Brain pericyte (primary cell): ENCODE data around the gene KCP.

ENCODE experiments used
- DNase-seq: peaks from one replicate; pipeline ENCODE4 v3.0.0-alpha.2; 2012; ENCODE audit warnings: low read depth, low spot score

KCP gene

GRCh38 chr7:128887169-128888038, 23.1 kb downstream of the KCP start:
- DNase-seq, result no peak

- no peak for DNase-seq
These were observed 23.9 kb downstream of the KCP start for GRCh38 chr7:128886391-128887168.

DNA sequence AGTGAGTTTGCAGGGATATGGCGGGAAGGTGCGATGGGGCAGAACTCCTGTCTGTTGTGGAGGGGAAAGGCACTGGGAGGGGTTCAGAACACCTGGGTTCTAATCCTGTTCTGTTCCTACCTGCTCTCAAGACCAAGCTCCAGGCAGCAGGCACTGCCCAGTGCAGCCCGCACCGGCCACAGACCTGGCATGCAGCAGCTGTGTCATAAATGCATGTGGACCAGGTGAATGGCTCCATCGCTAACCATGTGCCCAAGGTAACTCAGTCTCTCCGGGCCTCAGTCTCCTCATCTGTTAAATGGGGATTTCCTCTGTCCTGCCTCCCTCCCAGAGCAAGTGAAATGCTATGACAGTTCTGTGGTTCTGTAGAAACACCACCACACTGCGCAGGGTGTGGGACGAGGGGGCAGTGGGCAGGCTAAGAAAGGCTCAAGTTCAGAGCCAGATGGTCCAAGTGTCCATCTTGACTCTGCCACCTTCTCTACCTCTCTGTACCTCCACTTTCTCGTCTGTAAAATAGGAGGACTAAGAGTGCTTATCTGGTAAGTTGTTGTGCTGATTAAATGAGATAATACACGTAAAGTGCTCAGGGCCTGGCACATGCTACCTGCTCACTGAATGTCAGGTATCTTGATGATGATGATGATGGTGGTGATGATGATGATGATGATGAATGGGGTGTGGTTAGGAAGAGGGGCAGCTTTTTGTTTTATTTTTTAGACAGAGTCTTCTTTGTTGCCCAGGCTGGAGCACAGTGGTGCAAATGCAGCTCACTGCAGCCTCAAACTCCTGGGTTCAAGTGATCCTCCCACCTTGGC, 24.9 kb downstream of the KCP start:
- DNase-seq, result no peak

- DNase-seq, result no peak
These were observed 25.7 kb downstream of the KCP start for GRCh38 chr7:128884561-128885369.

DNA sequence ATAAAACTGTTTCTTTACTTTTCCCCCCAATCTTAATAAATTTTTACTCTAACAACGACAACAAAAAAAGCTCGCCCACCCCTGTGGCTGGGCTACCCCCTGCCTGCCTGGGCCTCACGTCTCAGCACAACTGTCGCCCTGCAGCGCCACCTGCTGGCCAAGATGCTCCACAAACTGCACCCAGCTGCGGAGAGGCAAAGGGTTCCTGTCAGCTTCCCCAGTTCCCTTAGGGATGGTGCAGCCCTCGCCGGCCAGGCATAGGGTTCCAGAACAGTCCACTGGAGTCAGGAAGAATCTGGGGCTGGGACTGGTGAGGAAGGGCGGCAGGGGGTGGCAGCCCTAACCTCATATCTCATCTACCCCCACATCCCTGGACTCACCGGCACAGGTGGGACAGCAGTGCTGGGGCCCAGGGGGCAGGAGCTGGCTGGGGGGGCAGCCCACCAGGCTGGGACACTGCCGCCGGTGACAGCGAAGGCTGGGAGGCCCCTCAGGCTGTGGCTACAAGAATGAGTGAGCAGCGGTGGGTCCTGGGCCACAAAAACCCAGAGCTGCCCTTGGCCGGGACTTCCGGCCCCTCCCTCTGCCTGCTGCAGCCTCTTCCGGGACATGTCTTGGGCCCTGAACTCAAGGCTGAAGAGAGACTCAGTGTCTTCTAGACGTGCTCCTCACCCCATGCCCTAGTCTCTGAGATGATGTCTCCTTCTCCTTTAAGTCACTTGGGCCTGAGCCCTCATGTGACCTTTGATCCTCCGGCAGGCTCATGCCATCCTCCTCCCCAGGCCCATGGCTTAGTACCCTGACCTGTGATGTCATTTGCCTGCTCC, 26.7 kb downstream of the KCP start:
- no peak for DNase-seq

- DNase-seq, result no peak
These were observed 28.4 kb downstream of the KCP start for GRCh38 chr7:128882134-128882533.

DNA sequence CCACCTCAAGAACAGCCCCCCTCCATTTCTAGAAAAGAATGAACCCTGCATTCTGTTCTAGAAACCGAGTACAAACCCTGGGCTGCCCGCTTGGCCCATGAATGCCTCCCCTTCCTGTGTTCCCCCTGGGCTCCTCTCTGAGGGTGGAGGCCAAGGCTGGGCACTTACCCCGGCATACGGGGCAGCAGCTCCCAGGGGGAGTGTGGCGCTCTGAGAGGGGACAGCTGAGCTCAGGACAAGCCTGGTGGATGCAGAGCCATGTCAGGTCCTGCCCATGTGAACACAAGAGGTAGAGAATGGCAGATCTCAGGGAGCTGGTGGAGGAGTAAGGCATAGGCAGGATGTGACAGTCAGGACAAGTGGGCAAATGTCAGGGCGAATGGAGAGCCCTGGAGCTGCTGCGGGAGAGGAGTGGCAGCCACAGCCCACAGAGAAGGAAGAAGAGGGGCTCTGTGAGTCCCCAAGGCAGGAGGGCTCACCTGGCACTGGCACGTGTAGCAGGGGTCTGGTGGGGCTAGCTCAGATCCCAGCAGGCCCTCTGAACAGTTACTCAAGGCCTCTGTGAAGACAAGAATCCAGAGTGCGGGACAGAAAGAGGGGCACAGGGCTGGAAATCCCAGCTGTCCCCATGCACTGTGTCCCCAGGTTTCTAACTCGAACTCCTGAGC, 28.9 kb downstream of the KCP start:
- DNase-seq, result no peak

GRCh38 chr7:128880791-128881457, 29.6 kb downstream of the KCP start:
- DNase-seq, result no peak

- no peak for DNase-seq
These were observed 30.4 kb downstream of the KCP start for GRCh38 chr7:128879939-128880746.

GRCh38 chr7:128879461-128879938, 31.0 kb downstream of the KCP start:
- DNase-seq, result no peak

DNA sequence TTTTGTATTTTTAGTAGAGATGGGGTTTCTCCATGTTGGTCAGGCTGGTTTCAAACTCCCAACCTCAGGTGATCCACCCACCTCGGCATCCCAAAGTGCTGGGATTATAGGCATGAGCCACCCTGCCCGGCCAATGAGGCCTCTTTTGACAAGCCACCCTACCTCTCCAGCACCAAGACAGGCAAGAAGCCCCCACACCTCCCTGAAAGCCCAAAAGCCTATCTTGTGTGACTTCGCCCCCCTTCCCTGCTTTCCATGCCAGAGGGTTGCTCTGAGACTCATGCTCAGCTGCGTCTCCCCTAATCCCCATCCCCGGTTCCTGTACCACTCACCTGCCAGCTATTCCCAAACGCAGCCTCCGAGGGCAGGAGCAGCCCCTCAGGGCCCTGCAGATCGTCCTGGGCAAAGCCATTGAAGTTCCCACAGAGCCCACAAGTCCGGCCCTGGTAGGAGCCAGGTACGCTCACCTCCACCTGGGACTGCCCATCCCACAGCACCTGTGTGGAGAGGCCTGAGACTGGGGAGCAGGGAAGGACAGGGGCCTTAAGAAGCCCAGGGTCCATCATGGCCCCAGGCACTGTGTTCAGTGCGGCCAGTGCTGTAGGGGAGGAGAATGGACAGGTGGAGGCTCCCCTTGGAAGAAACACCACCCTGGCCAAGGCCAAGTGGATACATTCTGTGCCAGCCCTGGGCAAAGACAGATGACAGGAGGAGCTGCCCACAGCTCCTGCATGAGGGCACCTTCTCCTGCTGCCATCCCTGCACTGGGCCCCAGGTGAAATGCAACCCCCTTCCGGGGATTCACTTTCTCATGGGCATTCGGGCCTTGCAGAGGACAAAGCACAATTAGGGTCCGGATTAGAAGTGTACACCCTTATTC, 32.0 kb downstream of the KCP start:
- no peak for DNase-seq

- no peak for DNase-seq
These were observed 32.8 kb downstream of the KCP start for GRCh38 chr7:128877756-128878120.

GRCh38 chr7:128876978-128877755, 33.3 kb downstream of the KCP start:
- no peak for DNase-seq

- DNase-seq, result no peak
These were observed 33.9 kb downstream of the KCP start for GRCh38 chr7:128876586-128876977.

DNA sequence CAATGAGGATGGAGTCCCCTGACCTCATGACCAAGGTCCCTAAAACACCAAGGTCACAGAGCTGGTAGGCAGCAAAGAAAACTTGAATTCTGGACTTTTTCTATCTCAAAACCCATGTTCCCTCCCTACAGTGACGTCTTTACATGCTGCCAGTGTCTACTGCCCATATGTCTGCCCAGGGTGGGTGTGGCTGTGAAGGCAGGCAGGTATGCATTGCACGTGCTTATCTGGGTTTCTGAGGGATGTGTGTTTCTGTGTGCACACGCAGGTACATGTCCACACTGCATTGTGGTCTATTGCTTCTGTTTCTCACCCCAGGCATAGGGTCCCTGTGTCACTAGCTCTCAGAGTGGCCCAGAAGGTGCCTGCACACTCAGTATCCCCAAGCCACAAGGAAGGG, 34.4 kb downstream of the KCP start:
- no peak for DNase-seq

GRCh38 chr7:128875523-128875948, 35.0 kb downstream of the KCP start:
- DNase-seq, result no peak
